ENCODE data around the gene SLC9A8. TPM values are rescaled to one million over a fixed set of nuclear protein-coding genes. Genes with fewer than 3 reads are reported as not detected.

Gene SLC9A8
- polyA plus RNA-seq, 1 experiment, result 2.3 TPM

GRCh38 chr20:49888212-49889000, 75.8 kb downstream of the SLC9A8 start:
- peak; percentile 84 for TF ChIP-seq CTCF (IDR thresholded peaks at IDR 0.05; ENCODE audit: low read depth, low read length)
- no peaks in the 10 kb centered on the region; the same call in 1 of the 2 replicates for H3K9me3 ChIP-seq (ENCODE audit: control insufficient read depth, insufficient read depth, low read length)
- DNase-seq (ENCODE audit: low read depth, low spot score), result no peak
- H3K4me3 ChIP-seq (ENCODE audit: low read depth, low read length), result no peak overlapping the region
- H3K27ac ChIP-seq (ENCODE audit: low read depth, low read length), result no peak overlapping the region
- no peaks in the 10 kb centered on the region for H3K27me3 ChIP-seq (ENCODE audit: control insufficient read depth, insufficient read depth, low read length)
- ChIA-PET POLR2A (no interaction called here), CTCF (interaction anchor here (0.6 to 2.9 kb wide), 19 partner anchors 9 to 308 kb away, joined by 3 to 19 read pairs (median 5); no protein-coding TSS in a partner anchor)

- no peak overlapping the region for H3K27ac ChIP-seq (ENCODE audit: low read depth, low read length)
- H3K4me3 ChIP-seq (ENCODE audit: low read depth, low read length), result no peak overlapping the region
- ChIA-PET CTCF (interaction anchor here (0.6 to 2.9 kb wide), 20 partner anchors 8 to 309 kb away, joined by 3 to 19 read pairs (median 4); no protein-coding TSS in a partner anchor), POLR2A (no interaction called here)
- TF ChIP-seq CTCF (IDR thresholded peaks at IDR 0.05; ENCODE audit: low read depth, low read length), result no peak
- H3K9me3 ChIP-seq (ENCODE audit: control insufficient read depth, insufficient read depth, low read length), result no peaks in the 10 kb centered on the region; the same call in 1 of the 2 replicates
- DNase-seq (ENCODE audit: low read depth, low spot score), result no peak
- no peaks in the 10 kb centered on the region for H3K27me3 ChIP-seq (ENCODE audit: control insufficient read depth, insufficient read depth, low read length)
These were observed 76.6 kb downstream of the SLC9A8 start for GRCh38 chr20:49889001-49889934.

- Histone ChIP-seq H3K27ac (ENCODE audit: low read depth, low read length) (no peak overlapping the region), H3K9me3 (ENCODE audit: control insufficient read depth, insufficient read depth, low read length) (no peaks in the 10 kb centered on the region; the same call in 1 of the 2 replicates), H3K27me3 (ENCODE audit: control insufficient read depth, insufficient read depth, low read length) (no peaks in the 10 kb centered on the region), H3K4me3 (ENCODE audit: low read depth, low read length) (no peak overlapping the region)
- ChIA-PET POLR2A (no interaction called here), CTCF (interaction anchor here (0.7 to 2.9 kb wide), 6 partner anchors 10 to 280 kb away, joined by 3 to 19 read pairs (median 8); no protein-coding TSS in a partner anchor)
- no peak for TF ChIP-seq CTCF (IDR thresholded peaks at IDR 0.05; ENCODE audit: low read depth, low read length)
- DNase-seq (ENCODE audit: low read depth, low spot score), result no peak
These were observed 77.3 kb downstream of the SLC9A8 start for GRCh38 chr20:49889935-49890333.

- CTCF ChIA-PET, result interaction anchor here (1.6 to 2.5 kb wide), 3 partner anchors 9 to 280 kb away, joined by 10 to 12 read pairs (median 11); no protein-coding TSS in a partner anchor
- peak overlapping the region; percentile 21 for H3K27ac ChIP-seq (ENCODE audit: low read depth, low read length)
- H3K4me3 ChIP-seq (ENCODE audit: low read depth, low read length), result no peak overlapping the region
- TF ChIP-seq CTCF (IDR thresholded peaks at IDR 0.05; ENCODE audit: low read depth, low read length), result no peak
- H3K9me3 ChIP-seq (ENCODE audit: control insufficient read depth, insufficient read depth, low read length), result no peaks in the 10 kb centered on the region; the same call in 1 of the 2 replicates
- POLR2A ChIA-PET, result no interaction called here
- DNase-seq (ENCODE audit: low read depth, low spot score), result no peak
- H3K27me3 ChIP-seq (ENCODE audit: control insufficient read depth, insufficient read depth, low read length), result no peaks in the 10 kb centered on the region
These were observed 78.1 kb downstream of the SLC9A8 start for GRCh38 chr20:49890471-49891361.

Measured in AG04450 (cell line).